Transverse colon (tissue), 3 donors: ENCODE data around the gene LRRC75A.

Experiments
- EP300 ChIP-seq: sonication (generic); formaldehyde crosslinking; IDR thresholded peaks from one replicate; pipeline ENCODE4 v1.6.1; 2017; ENCODE audit warnings: antibody characterized with exemption, low read depth
- POLR2A ChIP-seq: fragments of 450-650 bp; IDR thresholded peaks from one replicate; pipeline ENCODE4 v1.6.1; 2016; ENCODE audit warnings: antibody characterized with exemption, mild to moderate bottlenecking, moderate library complexity
- TF ChIP-seq, protein P1 (sequence below), 5 experiments: fragments of 200-600 bp in 3 of 5; fragments of 450-650 bp in 2 of 5; sonication (generic) in 3 of 5; IDR thresholded peaks; 1 replicate in 2 of 5; 2 replicates in 3 of 5; pipeline ENCODE4 v1.5.1; 2016 to 2017; ENCODE audit warnings: antibody characterized with exemption in 5 of 5, inconsistent platforms in 3 of 5, mild to moderate bottlenecking in 2 of 5, moderate library complexity in 1 of 5

DNA sequence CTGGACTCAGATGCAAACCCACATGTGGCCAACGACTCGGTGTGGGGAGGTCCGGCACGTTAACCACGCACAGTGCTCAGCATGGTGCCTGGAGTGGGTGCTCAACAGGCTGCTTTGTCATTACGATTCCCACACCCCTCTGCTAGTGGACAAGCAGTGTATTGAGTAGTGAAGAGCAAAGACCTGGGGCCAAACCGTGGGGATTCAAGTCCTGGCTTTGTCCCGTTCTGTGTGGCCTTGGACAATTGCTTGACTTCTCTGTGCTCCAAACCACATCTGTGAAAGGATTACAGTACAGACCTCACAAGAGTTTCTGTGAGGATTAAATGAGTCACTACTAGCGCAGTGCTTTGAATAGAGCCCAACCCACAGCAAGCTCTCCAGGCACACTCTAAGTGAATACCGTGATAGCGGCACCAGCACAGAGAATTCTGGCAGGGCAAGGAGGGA lies 42.8 kb downstream of the LRRC75A start:
- TF ChIP-seq, protein P1, sequence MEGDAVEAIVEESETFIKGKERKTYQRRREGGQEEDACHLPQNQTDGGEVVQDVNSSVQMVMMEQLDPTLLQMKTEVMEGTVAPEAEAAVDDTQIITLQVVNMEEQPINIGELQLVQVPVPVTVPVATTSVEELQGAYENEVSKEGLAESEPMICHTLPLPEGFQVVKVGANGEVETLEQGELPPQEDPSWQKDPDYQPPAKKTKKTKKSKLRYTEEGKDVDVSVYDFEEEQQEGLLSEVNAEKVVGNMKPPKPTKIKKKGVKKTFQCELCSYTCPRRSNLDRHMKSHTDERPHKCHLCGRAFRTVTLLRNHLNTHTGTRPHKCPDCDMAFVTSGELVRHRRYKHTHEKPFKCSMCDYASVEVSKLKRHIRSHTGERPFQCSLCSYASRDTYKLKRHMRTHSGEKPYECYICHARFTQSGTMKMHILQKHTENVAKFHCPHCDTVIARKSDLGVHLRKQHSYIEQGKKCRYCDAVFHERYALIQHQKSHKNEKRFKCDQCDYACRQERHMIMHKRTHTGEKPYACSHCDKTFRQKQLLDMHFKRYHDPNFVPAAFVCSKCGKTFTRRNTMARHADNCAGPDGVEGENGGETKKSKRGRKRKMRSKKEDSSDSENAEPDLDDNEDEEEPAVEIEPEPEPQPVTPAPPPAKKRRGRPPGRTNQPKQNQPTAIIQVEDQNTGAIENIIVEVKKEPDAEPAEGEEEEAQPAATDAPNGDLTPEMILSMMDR (IDR thresholded peaks at IDR 0.05) = no peak
- TF ChIP-seq POLR2A (no peak), EP300 (no peak)
